Astrocyte (in vitro differentiated cells and primary cell): Measurements from ENCODE around the gene BTN2A1.

Source experiments
- EZH2 ChIP-seq: IDR thresholded peaks from 2 replicates; pipeline ENCODE4 v1.6.1; 2012; ENCODE audit warnings: mild to moderate bottlenecking, low read length, inconsistent platforms; ENCODE audit not compliant: insufficient read depth
- TF ChIP-seq, protein P1 (sequence below): IDR thresholded peaks from 2 replicates; pipeline ENCODE4 v1.5.1; 2011; ENCODE audit warnings: low read depth, mild to moderate bottlenecking, inconsistent platforms, low read length, moderate library complexity; ENCODE audit not compliant: insufficient read depth

DNA sequence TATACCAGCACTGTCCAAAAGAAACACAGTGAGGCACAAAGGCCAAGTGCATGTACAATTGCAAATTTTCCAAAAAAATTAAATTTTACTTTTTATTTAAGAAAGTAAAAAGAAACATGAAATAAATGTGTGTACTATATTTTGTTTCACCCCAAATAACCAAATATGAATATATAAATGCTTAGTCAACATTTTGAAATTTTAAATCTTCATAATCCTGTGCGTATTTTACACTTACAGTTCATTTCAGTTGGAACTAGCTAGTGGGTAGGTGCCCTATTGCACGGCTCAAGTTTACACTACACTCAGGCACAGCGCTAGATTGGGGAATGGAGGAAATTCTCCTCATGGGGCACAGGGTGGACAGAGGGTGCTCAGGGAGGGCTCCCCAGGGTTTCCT lies 35.4 kb upstream of the BTN2A1 start:
- TF ChIP-seq, protein P1, sequence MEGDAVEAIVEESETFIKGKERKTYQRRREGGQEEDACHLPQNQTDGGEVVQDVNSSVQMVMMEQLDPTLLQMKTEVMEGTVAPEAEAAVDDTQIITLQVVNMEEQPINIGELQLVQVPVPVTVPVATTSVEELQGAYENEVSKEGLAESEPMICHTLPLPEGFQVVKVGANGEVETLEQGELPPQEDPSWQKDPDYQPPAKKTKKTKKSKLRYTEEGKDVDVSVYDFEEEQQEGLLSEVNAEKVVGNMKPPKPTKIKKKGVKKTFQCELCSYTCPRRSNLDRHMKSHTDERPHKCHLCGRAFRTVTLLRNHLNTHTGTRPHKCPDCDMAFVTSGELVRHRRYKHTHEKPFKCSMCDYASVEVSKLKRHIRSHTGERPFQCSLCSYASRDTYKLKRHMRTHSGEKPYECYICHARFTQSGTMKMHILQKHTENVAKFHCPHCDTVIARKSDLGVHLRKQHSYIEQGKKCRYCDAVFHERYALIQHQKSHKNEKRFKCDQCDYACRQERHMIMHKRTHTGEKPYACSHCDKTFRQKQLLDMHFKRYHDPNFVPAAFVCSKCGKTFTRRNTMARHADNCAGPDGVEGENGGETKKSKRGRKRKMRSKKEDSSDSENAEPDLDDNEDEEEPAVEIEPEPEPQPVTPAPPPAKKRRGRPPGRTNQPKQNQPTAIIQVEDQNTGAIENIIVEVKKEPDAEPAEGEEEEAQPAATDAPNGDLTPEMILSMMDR, result no peak
- no peak for TF ChIP-seq EZH2
